ENCODE results near the gene OR6C65. TPM values are rescaled to one million over a fixed set of nuclear protein-coding genes. Genes with fewer than 3 reads are reported as not detected.

OR6C65 gene
- polyA plus RNA-seq, 1 donor (not counting 4 experiments of a cell fraction or from before 2014, with no cell fraction given): not detected

GRCh38 chr12:55443776-55444175 is 43.4 kb downstream of the OR6C65 start, which contains the start of gene OR6C2:
Gene OR6C2 (plus strand): TSS chr12:55444076. CDS start chr12:55452214, 8,138 bp downstream.
- Histone ChIP-seq H3K27me3 (ENCODE audit: control insufficient read depth, extremely low read depth, insufficient read depth, low read length) (no peaks in the 10 kb centered on the region), H3K4me2 (ENCODE audit: control insufficient read depth, extremely low read depth, insufficient read depth, low read depth, low read length) (no peak within 1 kb of the TSS), H4K20me1 (ENCODE audit: control insufficient read depth, extremely low read depth, insufficient read depth, low read length) (no peaks in the 10 kb centered on the region), H3K9me1 (ENCODE audit: control insufficient read depth, extremely low read depth, insufficient read depth, low read length) (no peaks in the 10 kb centered on the region), H3K4me3 (ENCODE audit: control insufficient read depth in 2 of 3, extremely low read depth in 1 of 3, insufficient read depth in 2 of 3, low read depth in 1 of 3, low read length in 3 of 3) (no peak within 1 kb of the TSS), H3K4me1 (ENCODE audit: control insufficient read depth, extremely low read depth, insufficient read depth, low read length) (no peaks in the 10 kb centered on the region), H3K27ac (ENCODE audit: control insufficient read depth, insufficient read depth, low read length) (no peak within 1 kb of the TSS), H3K79me2 (ENCODE audit: control insufficient read depth, insufficient read depth, low read length) (no peaks in the 10 kb centered on the region), H3K36me3 (ENCODE audit: control insufficient read depth in 2 of 2, extremely low read depth in 1 of 2, insufficient read depth in 2 of 2, low read length in 2 of 2) (no peaks in the 10 kb centered on the region), H2AFZ (ENCODE audit: control insufficient read depth, low read length) (no peak within 1 kb of the TSS), H3K9me3 (ENCODE audit: control insufficient read depth, low read depth, low read length) (no peaks in the 10 kb centered on the region), H3K9ac (ENCODE audit: control insufficient read depth, extremely low read depth, insufficient read depth, low read length) (no peak within 1 kb of the TSS)
- FAIRE-seq (no peak), DNase-seq (ENCODE audit: low read depth, low spot score) (no peak)
- TF ChIP-seq, protein P1, sequence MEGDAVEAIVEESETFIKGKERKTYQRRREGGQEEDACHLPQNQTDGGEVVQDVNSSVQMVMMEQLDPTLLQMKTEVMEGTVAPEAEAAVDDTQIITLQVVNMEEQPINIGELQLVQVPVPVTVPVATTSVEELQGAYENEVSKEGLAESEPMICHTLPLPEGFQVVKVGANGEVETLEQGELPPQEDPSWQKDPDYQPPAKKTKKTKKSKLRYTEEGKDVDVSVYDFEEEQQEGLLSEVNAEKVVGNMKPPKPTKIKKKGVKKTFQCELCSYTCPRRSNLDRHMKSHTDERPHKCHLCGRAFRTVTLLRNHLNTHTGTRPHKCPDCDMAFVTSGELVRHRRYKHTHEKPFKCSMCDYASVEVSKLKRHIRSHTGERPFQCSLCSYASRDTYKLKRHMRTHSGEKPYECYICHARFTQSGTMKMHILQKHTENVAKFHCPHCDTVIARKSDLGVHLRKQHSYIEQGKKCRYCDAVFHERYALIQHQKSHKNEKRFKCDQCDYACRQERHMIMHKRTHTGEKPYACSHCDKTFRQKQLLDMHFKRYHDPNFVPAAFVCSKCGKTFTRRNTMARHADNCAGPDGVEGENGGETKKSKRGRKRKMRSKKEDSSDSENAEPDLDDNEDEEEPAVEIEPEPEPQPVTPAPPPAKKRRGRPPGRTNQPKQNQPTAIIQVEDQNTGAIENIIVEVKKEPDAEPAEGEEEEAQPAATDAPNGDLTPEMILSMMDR (optimal IDR thresholded peaks at IDR 0.05 in 1 of 3, IDR thresholded peaks at IDR 0.05 in 1 of 3, conservative IDR thresholded peaks at IDR 0.05 in 1 of 3; ENCODE audit: extremely low read depth in 1 of 3, insufficient read depth in 2 of 3, low read length in 3 of 3): no peak
- no peak for TF ChIP-seq EZH2 (IDR thresholded peaks at IDR 0.05; ENCODE audit: low read length)
- dilution Hi-C loops (cut with MboI; ENCODE audit: extremely low pct_ligation_motif_present, low sequenced_read_pairs): no loop called here

DNA sequence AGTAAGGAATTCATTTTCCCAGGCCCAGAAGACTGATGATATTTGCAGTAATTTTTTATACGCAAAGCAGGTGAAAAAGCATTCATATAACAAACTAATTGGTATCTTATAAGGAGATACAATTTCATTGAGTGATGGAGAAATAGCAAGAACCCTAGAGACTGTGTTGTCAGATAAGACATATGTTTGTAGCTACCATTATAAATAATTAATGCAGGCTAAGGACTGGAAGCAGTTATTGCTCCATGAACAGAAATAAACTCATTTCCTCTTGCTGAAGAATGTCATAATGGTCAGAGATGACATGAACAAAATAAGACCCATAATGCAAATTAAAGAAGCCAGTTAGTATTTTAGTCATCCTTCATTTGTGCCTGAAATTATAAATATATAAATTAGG is 45.0 kb downstream of the OR6C65 start:
- no peaks in the 10 kb centered on the region for H4K20me1 ChIP-seq (ENCODE audit: control insufficient read depth, extremely low read depth, insufficient read depth, low read length)
- no peaks in the 10 kb centered on the region for H3K36me3 ChIP-seq (ENCODE audit: control insufficient read depth in 2 of 2, extremely low read depth in 1 of 2, insufficient read depth in 2 of 2, low read length in 2 of 2)
- DNase-seq (ENCODE audit: low read depth, low spot score) (no peak), FAIRE-seq (no peak)
- no peak overlapping the region for H2AFZ ChIP-seq (ENCODE audit: control insufficient read depth, low read length)
- TF ChIP-seq, protein P1 (optimal IDR thresholded peaks at IDR 0.05 in 1 of 3, IDR thresholded peaks at IDR 0.05 in 1 of 3, conservative IDR thresholded peaks at IDR 0.05 in 1 of 3; ENCODE audit: extremely low read depth in 1 of 3, insufficient read depth in 2 of 3, low read length in 3 of 3): no peak
- no peak for TF ChIP-seq EZH2 (IDR thresholded peaks at IDR 0.05; ENCODE audit: low read length)
- no peak overlapping the region for H3K9ac ChIP-seq (ENCODE audit: control insufficient read depth, extremely low read depth, insufficient read depth, low read length)
- no peak overlapping the region for H3K4me3 ChIP-seq (ENCODE audit: control insufficient read depth in 2 of 3, extremely low read depth in 1 of 3, insufficient read depth in 2 of 3, low read depth in 1 of 3, low read length in 3 of 3)
- H3K9me1 ChIP-seq (ENCODE audit: control insufficient read depth, extremely low read depth, insufficient read depth, low read length): no peaks in the 10 kb centered on the region
- dilution Hi-C loops (cut with MboI; ENCODE audit: extremely low pct_ligation_motif_present, low sequenced_read_pairs): no loop called here
- no peak overlapping the region for H3K4me2 ChIP-seq (ENCODE audit: control insufficient read depth, extremely low read depth, insufficient read depth, low read depth, low read length)
- H3K79me2 ChIP-seq (ENCODE audit: control insufficient read depth, insufficient read depth, low read length): no peaks in the 10 kb centered on the region
- no peak overlapping the region for H3K27ac ChIP-seq (ENCODE audit: control insufficient read depth, insufficient read depth, low read length)
- no peaks in the 10 kb centered on the region for H3K9me3 ChIP-seq (ENCODE audit: control insufficient read depth, low read depth, low read length)
- H3K27me3 ChIP-seq (ENCODE audit: control insufficient read depth, extremely low read depth, insufficient read depth, low read length): no peaks in the 10 kb centered on the region
- no peaks in the 10 kb centered on the region for H3K4me1 ChIP-seq (ENCODE audit: control insufficient read depth, extremely low read depth, insufficient read depth, low read length)
